HCT116 (cell line): ENCODE measurements around the gene SLC39A13. TPM values are rescaled to one million over a fixed set of nuclear protein-coding genes. Genes with fewer than 3 reads are reported as not detected.

Experiments
- ATAC-seq: fragments of 200-7000 bp; cut with Tn5 transposase; 2 replicates; pipeline ENCODE4 v1.9.1; 2020; ENCODE audit warnings: mild to moderate bottlenecking, moderate library complexity
- BruUV-seq: library from RNA; stranded (reverse); fragments of 400-500 nt; replicated peaks from 2 replicates; lab custom pipeline; 2021; lab: Mats Ljungman, UMichigan
- CTCF ChIA-PET: fragments of 300-600 bp; sonication (Branson Sonifier 250); formaldehyde crosslinking; loops from one replicate; lab custom pipeline; 2021; ENCODE audit warnings: antibody characterized with exemption; lab: Charles Lee
- POLR2A ChIA-PET: fragments of 300-600, 350-600 bp; sonication (Branson Sonifier 250); formaldehyde crosslinking; loops from one replicate; lab custom pipeline; 2021; ENCODE audit warnings: antibody characterized with exemption; lab: Charles Lee
- RAD21 ChIA-PET, 2 experiments: fragments of 300-600 bp; sonication (Branson Sonifier 250); formaldehyde crosslinking; loops; one replicate each; lab custom pipeline; 2023; ENCODE audit warnings: low total read pairs in 2 of 2; ENCODE audit not compliant: uncharacterized antibody in 2 of 2, unreplicated experiment in 2 of 2, low non-redundant PET in 1 of 2; lab: Charles Lee
- DNase-seq: peaks from one replicate; pipeline ENCODE4 v3.0.0-alpha.2; 2010; ENCODE audit warnings: low read depth, low spot score
- H2AFZ ChIP-seq: fragments of 200-600 bp; shearing (Covaris generic), sonication (generic); 2 replicates; pipeline ENCODE4 v1.6.1; 2017; ENCODE audit warnings: low read depth, mixed run types, mixed read lengths, antibody characterized with exemption, low read length; ENCODE audit not compliant: poor library complexity, severe bottlenecking
- H3K27ac ChIP-seq: 2 replicates; pipeline ENCODE4 v1.5.1; 2012; ENCODE audit warnings: low read depth, low read length
- H3K27me3 ChIP-seq: fragments of 200-600 bp; sonication (generic); 2 replicates; pipeline ENCODE4 v1.6.1; 2016; ENCODE audit warnings: mixed run types, low read length, mixed read lengths; ENCODE audit not compliant: insufficient read depth
- H3K36me3 ChIP-seq, 2 experiments: fragments of 200-500 bp in 1 of 2; fragments of 200-600 bp in 1 of 2; sonication (Bioruptor generic) in 1 of 2; sonication (generic) in 1 of 2; 2 replicates each; pipeline versions ENCODE4 v1.5.1 to v1.6.1; 2014 to 2016; ENCODE audit warnings: low read length in 2 of 2, inconsistent platforms in 1 of 2, mixed read lengths in 1 of 2, mixed run types in 1 of 2; ENCODE audit not compliant: insufficient read depth in 2 of 2, control insufficient read depth in 1 of 2
- H3K4me1 ChIP-seq, 2 experiments: fragments of 200-600 bp in 1 of 2; sonication (generic) in 1 of 2; 2 replicates each; pipeline versions ENCODE4 v1.5.1 to v1.6.1; 2012 to 2017; ENCODE audit warnings: low read length in 2 of 2, inconsistent platforms in 1 of 2, mild to moderate bottlenecking in 1 of 2, mixed read lengths in 1 of 2, mixed run types in 1 of 2, moderate library complexity in 1 of 2; ENCODE audit not compliant: insufficient read depth in 2 of 2, control insufficient read depth in 1 of 2
- H3K4me2 ChIP-seq: fragments of 200-600 bp; sonication (generic); 2 replicates; pipeline ENCODE4 v1.6.1; 2017; ENCODE audit warnings: mixed run types, low read length, mixed read lengths
- H3K4me3 ChIP-seq, 2 experiments: fragments of 200-600 bp in 1 of 2; sonication (generic) in 1 of 2; replicated peaks in 1 of 2; 2 replicates each; pipeline ENCODE4 v1.5.1; 2011 to 2016; ENCODE audit warnings: low read length in 2 of 2, control low read depth in 1 of 2, low read depth in 1 of 2, mild to moderate bottlenecking in 1 of 2, mixed read lengths in 1 of 2, mixed run types in 1 of 2
- H3K79me2 ChIP-seq: fragments of 200-600 bp; sonication (generic); 2 replicates; pipeline ENCODE4 v1.6.1; 2017; ENCODE audit warnings: mild to moderate bottlenecking, mixed run types, low read length, moderate library complexity, mixed read lengths; ENCODE audit not compliant: insufficient read depth
- H3K9ac ChIP-seq: fragments of 200-600 bp; sonication (generic); 2 replicates; pipeline ENCODE4 v1.6.1; 2016; ENCODE audit warnings: low read length, mixed read lengths
- H3K9me2 ChIP-seq: fragments of 200-600 bp; sonication (generic), shearing (Covaris generic); 2 replicates; pipeline ENCODE4 v1.6.1; 2017; ENCODE audit warnings: mixed run types, mild to moderate bottlenecking, moderate library complexity; ENCODE audit not compliant: insufficient read depth
- H3K9me3 ChIP-seq, 2 experiments: fragments of 200-500 bp in 1 of 2; fragments of 200-600 bp in 1 of 2; sonication (Bioruptor generic) in 1 of 2; sonication (generic) in 1 of 2; 2 replicates each; pipeline ENCODE4 v1.6.1; 2014 to 2017; ENCODE audit warnings: low read length in 2 of 2, mixed read lengths in 2 of 2, inconsistent platforms in 1 of 2, low read depth in 1 of 2, mild to moderate bottlenecking in 1 of 2, mixed run types in 1 of 2, moderate library complexity in 1 of 2; ENCODE audit not compliant: control insufficient read depth in 1 of 2, insufficient read depth in 1 of 2
- H4K20me1 ChIP-seq: fragments of 200-600 bp; sonication (generic), shearing (Covaris generic); 2 replicates; pipeline ENCODE4 v1.6.1; 2017; ENCODE audit warnings: mixed run types, mild to moderate bottlenecking, moderate library complexity; ENCODE audit not compliant: insufficient read depth
- ATF3 ChIP-seq: IDR thresholded peaks from 2 replicates; pipeline ENCODE4 v1.6.1; 2012
- CBX3 ChIP-seq: IDR thresholded peaks from 2 replicates; pipeline ENCODE4 v1.6.1; 2012; ENCODE audit warnings: low read depth
- CEBPB ChIP-seq: IDR thresholded peaks from 2 replicates; pipeline ENCODE4 v1.6.1; 2012; ENCODE audit warnings: low read depth
- CTCF ChIP-seq, 3 experiments: fragments of 200-600 bp in 1 of 3; sonication (generic) in 1 of 3; IDR thresholded peaks in 2 of 3; conservative IDR thresholded peaks in 1 of 3; 2 replicates each; pipeline ENCODE4 v1.5.1; 2012 to 2017; ENCODE audit warnings: low read depth in 2 of 3, low read length in 2 of 3, antibody characterized with exemption in 1 of 3, borderline replicate concordance in 1 of 3, control low read depth in 1 of 3, mild to moderate bottlenecking in 1 of 3, mixed read lengths in 1 of 3, mixed run types in 1 of 3, moderate library complexity in 1 of 3; ENCODE audit not compliant: insufficient read depth in 1 of 3
- EGR1 ChIP-seq: IDR thresholded peaks from 2 replicates; pipeline ENCODE4 v1.6.1; 2012; ENCODE audit warnings: low read depth
- ELF1 ChIP-seq: IDR thresholded peaks from 2 replicates; pipeline ENCODE4 v1.6.1; 2012; ENCODE audit warnings: low read depth, borderline replicate concordance
- EZH2 ChIP-seq: fragments of 200-600 bp; sonication (generic); IDR thresholded peaks from 2 replicates; pipeline ENCODE4 v1.6.1; 2017; ENCODE audit warnings: antibody characterized with exemption, mixed run types
- EZH2phosphoT487 ChIP-seq: fragments of 200-600 bp; IDR thresholded peaks from 2 replicates; pipeline ENCODE4 v1.6.1; 2018; ENCODE audit warnings: antibody characterized with exemption, borderline replicate concordance
- FOSL1 ChIP-seq: IDR thresholded peaks from 2 replicates; pipeline ENCODE4 v1.6.1; 2012; ENCODE audit warnings: low read depth
- JUND ChIP-seq: IDR thresholded peaks from 2 replicates; pipeline ENCODE4 v1.6.1; 2012
- MAX ChIP-seq: IDR thresholded peaks from 2 replicates; pipeline ENCODE4 v1.6.1; 2012
- POLR2A ChIP-seq: IDR thresholded peaks from 2 replicates; pipeline ENCODE4 v1.7.0; 2011; ENCODE audit warnings: borderline replicate concordance; ENCODE audit not compliant: insufficient read depth, insufficient read length; ENCODE audit errors: extremely low read depth
- POLR2AphosphoS5 ChIP-seq: IDR thresholded peaks from 2 replicates; pipeline ENCODE4 v1.6.1; 2011; ENCODE audit warnings: mild to moderate bottlenecking, low read depth, low read length, moderate library complexity
- RAD21 ChIP-seq: IDR thresholded peaks from 2 replicates; pipeline ENCODE4 v1.6.1; 2012; ENCODE audit warnings: low read depth, mild to moderate bottlenecking
- REST ChIP-seq: IDR thresholded peaks from 2 replicates; pipeline ENCODE4 v1.6.1; 2012; ENCODE audit warnings: low read depth
- SIN3A ChIP-seq: IDR thresholded peaks from 2 replicates; pipeline ENCODE4 v1.6.1; 2012; ENCODE audit warnings: low read depth
- SP1 ChIP-seq: IDR thresholded peaks from 2 replicates; pipeline ENCODE4 v1.6.1; 2012; ENCODE audit warnings: low read depth
- YY1 ChIP-seq: IDR thresholded peaks from 2 replicates; pipeline ENCODE4 v1.6.1; 2011; ENCODE audit warnings: low read length, low read depth, moderate library complexity, mild to moderate bottlenecking; ENCODE audit not compliant: insufficient replicate concordance; ENCODE audit errors: extremely low read depth
- ZFX ChIP-seq: fragments of 450-650 bp; IDR thresholded peaks from 2 replicates; pipeline ENCODE4 v1.6.1; 2017
- ZNF274 ChIP-seq: fragments of 200-500 bp; sonication (Bioruptor generic); IDR thresholded peaks from 2 replicates; pipeline ENCODE4 v1.6.1; 2014; ENCODE audit warnings: mild to moderate bottlenecking, low read depth, low read length, inconsistent platforms
- intact Hi-C: fragments of 100-400 bp; cut with micrococcal nuclease; formaldehyde crosslinking; loops from 2 replicates; pipeline ENCODE4 v1.10.0; 2022
- total RNA-seq: library from RNA; stranded (reverse); gene quantifications from one replicate; pipeline ENCODE4 v1.2.1, GENCODE V29; 2021; ENCODE audit not compliant: unreplicated experiment

Gene SLC39A13
- total RNA-seq, 1 experiment from 2014 or later = 23.9 TPM

- RAD21 ChIA-PET = no interaction called here
- no peak overlapping the region for H3K4me2 ChIP-seq
- no peak overlapping the region for H3K27ac ChIP-seq
- H4K20me1 ChIP-seq = no peaks in the 10 kb centered on the region
- DNase-seq (no peak), ATAC-seq (no peak)
- no TSS peak for BruUV-seq
- H3K36me3 ChIP-seq = no peaks in the 10 kb centered on the region
- H3K9ac ChIP-seq = no peak overlapping the region
- no peaks in the 10 kb centered on the region for H3K79me2 ChIP-seq
- POLR2A ChIA-PET = no interaction called here
- H3K9me3 ChIP-seq = no peaks in the 10 kb centered on the region
- H3K4me1 ChIP-seq = no peaks in the 10 kb centered on the region
- no peak overlapping the region for H2AFZ ChIP-seq
- CTCF ChIA-PET = no interaction called here
- TF ChIP-seq RAD21 = no peak
- TF ChIP-seq EZH2 = no peak
- no peak for TF ChIP-seq FOSL1
- no peak for TF ChIP-seq EZH2phosphoT487
- TF ChIP-seq MAX = no peak
- TF ChIP-seq ATF3 = no peak
- no peak for TF ChIP-seq EGR1
- TF ChIP-seq POLR2AphosphoS5 = no peak
- TF ChIP-seq YY1 = no peak
- no peak for TF ChIP-seq SIN3A
- TF ChIP-seq CTCF (IDR thresholded peaks at IDR 0.05 in 2 of 3, conservative IDR thresholded peaks at IDR 0.05 in 1 of 3; ENCODE audit: borderline replicate concordance in 1 of 3, insufficient read depth in 1 of 3, low read depth in 2 of 3, low read length in 2 of 3) = no peak
- no peak for TF ChIP-seq ZNF274
- no peak for TF ChIP-seq ZFX
- TF ChIP-seq POLR2A = no peak
- no peak for TF ChIP-seq CEBPB
- no peak for TF ChIP-seq JUND
- no peak for TF ChIP-seq SP1
- TF ChIP-seq CBX3 = no peak
- TF ChIP-seq REST = no peak
- TF ChIP-seq ELF1 = no peak
- TF ChIP-seq, all 23 proteins: peak for 0
- no peaks in the 10 kb centered on the region for H3K27me3 ChIP-seq
- H3K4me3 ChIP-seq = no peak overlapping the region
- intact Hi-C loops = no loop called here
- H3K9me2 ChIP-seq = no peaks in the 10 kb centered on the region
Measured at GRCh38 chr11:47395223-47396048, 13.0 kb upstream of the SLC39A13 start.
